ENCODE results near the gene UBE2F. TPM values are rescaled to one million over a fixed set of nuclear protein-coding genes. Genes with fewer than 3 reads are reported as not detected.
A peak's percentile ranks its signal among the peaks of the same experiment; 100 is the strongest.
"Not testable (repeated sequence)": the region's sequence is repeated elsewhere in the genome, so short reads cannot be mapped to it uniquely, and the experiment has no call there.

Gene UBE2F
- total RNA-seq, 1 donor from 2014 or later: 51.4 TPM

DNA sequence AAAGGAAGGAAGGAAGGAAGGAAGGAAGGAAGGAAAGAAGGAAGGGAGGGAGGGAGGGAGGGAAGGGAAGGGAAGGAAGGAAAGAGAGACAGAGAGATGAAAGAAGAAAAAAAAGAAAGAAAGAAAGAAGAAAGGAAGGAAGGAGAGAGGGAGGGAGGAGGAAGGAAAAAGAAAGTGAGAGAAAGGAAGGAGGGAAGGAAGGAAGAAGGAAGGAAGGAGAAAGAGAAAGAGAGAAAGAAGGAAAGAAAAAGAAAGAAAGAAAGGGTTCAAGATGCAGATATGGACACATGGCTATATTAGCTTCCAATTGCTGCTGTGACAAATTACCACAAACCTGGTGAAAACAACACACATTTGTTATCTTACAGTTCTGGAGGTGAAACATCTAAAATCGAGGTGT, 20.4 kb upstream of the UBE2F start:
- DNase-seq (no peak), ATAC-seq (no peak)
- no peak overlapping the region for H3K27ac ChIP-seq
- H3K36me3 ChIP-seq: no peaks in the 10 kb centered on the region
- H3K4me3 ChIP-seq: no peak overlapping the region
- H3K4me1 ChIP-seq: no peaks in the 10 kb centered on the region
- H3K9me3 ChIP-seq: no peaks in the 10 kb centered on the region
- TF ChIP-seq, protein P1, sequence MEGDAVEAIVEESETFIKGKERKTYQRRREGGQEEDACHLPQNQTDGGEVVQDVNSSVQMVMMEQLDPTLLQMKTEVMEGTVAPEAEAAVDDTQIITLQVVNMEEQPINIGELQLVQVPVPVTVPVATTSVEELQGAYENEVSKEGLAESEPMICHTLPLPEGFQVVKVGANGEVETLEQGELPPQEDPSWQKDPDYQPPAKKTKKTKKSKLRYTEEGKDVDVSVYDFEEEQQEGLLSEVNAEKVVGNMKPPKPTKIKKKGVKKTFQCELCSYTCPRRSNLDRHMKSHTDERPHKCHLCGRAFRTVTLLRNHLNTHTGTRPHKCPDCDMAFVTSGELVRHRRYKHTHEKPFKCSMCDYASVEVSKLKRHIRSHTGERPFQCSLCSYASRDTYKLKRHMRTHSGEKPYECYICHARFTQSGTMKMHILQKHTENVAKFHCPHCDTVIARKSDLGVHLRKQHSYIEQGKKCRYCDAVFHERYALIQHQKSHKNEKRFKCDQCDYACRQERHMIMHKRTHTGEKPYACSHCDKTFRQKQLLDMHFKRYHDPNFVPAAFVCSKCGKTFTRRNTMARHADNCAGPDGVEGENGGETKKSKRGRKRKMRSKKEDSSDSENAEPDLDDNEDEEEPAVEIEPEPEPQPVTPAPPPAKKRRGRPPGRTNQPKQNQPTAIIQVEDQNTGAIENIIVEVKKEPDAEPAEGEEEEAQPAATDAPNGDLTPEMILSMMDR (IDR thresholded peaks at IDR 0.05): no peak
- H3K27me3 ChIP-seq: no peaks in the 10 kb centered on the region
- intact Hi-C loops (cut with DNase I): no loop called here

DNA sequence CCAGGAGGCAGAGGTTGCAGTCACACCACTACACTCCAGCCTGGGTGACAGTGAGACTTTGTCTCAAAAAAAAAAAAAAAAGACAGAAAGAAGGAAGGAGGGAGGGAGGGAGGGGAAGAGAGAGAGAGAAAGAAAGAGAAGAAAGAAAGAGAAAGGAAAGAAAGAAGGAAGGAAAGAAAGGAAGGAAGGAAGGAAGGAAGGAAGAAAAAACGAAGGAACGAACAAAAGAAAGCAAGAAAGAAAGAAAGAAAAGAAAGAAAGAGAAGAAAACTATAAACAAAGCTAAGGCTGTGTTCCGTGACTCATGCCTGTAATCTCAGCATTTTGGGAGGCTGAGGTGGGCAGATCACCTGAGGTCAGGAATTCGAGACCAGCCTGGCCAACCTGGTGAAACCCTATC, 15.5 kb upstream of the UBE2F start:
- H3K9me3 ChIP-seq; H3K4me3 ChIP-seq; H3K27ac ChIP-seq; H3K36me3 ChIP-seq; DNase-seq; intact Hi-C loops (cut with DNase I); H3K4me1 ChIP-seq; ATAC-seq: not testable (repeated sequence)
- H3K27me3 ChIP-seq: peaks cover 23% of the 10 kb centered on the region

DNA sequence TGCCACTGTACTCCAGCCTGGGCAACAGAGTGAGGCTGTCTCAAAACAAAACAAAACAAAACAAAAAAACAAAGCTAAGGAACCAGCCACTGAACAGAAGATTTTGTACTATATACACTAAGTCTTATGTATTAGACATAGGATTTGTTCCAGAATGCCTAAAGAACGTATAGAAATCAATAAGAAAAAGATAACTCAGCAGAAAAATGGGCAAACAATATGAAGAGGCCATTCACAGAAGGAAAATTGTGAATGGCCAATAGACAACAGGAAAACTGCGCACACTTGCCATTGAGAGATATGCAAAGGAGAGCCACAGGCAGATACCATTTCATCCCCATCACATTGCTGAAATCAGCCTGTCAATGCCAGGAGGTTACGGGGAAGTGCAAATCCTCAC, 14.9 kb upstream of the UBE2F start:
- intact Hi-C loops (cut with DNase I): no loop called here
- H3K27ac ChIP-seq: no peak overlapping the region
- H3K36me3 ChIP-seq: no peaks in the 10 kb centered on the region
- H3K4me1 ChIP-seq: peaks cover 5% of the 10 kb centered on the region
- no peaks in the 10 kb centered on the region for H3K9me3 ChIP-seq
- H3K4me3 ChIP-seq: no peak overlapping the region
- H3K27me3 ChIP-seq: peaks cover 26% of the 10 kb centered on the region
- ATAC-seq (no peak), DNase-seq (no peak)
- TF ChIP-seq, protein P1 (IDR thresholded peaks at IDR 0.05): no peak

DNA sequence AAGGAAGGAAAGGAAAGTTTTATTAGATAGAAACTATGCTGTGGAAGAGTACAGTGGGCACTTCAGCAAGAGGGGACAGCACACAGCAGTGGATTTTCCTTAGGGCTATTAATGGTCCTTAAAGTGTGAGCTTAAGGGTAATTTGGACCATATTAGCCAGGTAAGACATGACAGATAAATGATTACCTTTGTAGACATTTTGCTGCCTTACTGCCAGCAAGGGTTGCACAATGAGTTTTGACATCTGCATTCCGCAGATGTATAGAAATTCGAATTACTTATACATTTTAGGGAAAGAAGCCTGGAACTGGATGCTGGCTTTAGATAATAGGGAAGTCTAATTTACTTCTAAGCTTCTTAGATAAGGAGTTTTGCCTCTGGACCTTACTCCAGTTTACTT, 14.0 kb upstream of the UBE2F start:
- H3K36me3 ChIP-seq: no peaks in the 10 kb centered on the region
- H3K4me3 ChIP-seq: no peak overlapping the region
- peaks cover 5% of the 10 kb centered on the region for H3K4me1 ChIP-seq
- H3K27me3 ChIP-seq: peaks cover 26% of the 10 kb centered on the region
- DNase-seq (no peak), ATAC-seq (no peak)
- intact Hi-C loops (cut with DNase I): no loop called here
- no peaks in the 10 kb centered on the region for H3K9me3 ChIP-seq
- TF ChIP-seq, protein P1 (IDR thresholded peaks at IDR 0.05): no peak
- H3K27ac ChIP-seq: no peak overlapping the region

DNA sequence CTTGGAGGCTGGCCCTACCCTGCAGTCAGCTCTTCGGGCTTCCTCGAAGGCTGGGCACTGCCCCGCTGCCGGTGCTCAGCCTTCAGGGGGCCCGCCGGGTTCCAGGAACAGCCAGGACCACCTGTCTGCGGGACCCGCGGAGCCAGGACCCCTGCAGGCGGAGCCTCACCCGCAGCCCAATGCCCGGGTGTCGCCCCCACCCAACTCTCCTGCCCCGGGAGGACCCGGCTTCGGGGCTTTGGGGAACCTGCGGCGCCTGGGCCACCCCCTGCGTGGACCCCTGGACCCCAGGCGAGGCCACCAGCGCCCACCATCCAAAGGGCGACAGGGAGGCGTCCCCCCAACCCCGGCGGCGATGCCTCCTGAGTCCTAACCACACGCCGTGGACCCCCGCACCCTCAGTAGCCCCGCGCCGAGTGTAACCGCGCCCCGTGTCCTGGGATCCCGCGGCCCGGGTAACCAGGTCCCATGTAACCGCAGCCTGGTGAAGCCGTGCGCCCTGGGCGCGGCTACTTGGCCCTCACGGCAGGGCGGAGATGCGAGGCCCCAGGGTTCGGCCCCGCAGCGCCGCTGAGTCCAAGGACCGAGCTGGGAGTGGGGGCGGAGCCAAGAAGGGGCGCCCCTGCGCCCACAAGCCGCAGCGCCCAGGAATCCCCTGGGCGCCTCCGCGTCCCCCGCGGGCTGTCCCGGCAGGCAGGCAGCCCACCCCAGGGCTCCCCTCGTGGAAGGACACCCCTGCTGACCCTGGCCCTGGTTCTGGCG, 11.0 kb upstream of the UBE2F start:
- TF ChIP-seq, protein P1 (IDR thresholded peaks at IDR 0.05): no peak
- no peaks in the 10 kb centered on the region for H3K36me3 ChIP-seq
- peak overlapping the region; percentile 19 for H3K4me3 ChIP-seq
- intact Hi-C loops (cut with DNase I): no loop called here
- peaks cover 5% of the 10 kb centered on the region for H3K4me1 ChIP-seq
- H3K27ac ChIP-seq: no peak overlapping the region
- no peak for DNase-seq
- H3K27me3 ChIP-seq: peaks cover 26% of the 10 kb centered on the region
- H3K9me3 ChIP-seq: no peaks in the 10 kb centered on the region
- peak; percentile 39 for ATAC-seq

DNA sequence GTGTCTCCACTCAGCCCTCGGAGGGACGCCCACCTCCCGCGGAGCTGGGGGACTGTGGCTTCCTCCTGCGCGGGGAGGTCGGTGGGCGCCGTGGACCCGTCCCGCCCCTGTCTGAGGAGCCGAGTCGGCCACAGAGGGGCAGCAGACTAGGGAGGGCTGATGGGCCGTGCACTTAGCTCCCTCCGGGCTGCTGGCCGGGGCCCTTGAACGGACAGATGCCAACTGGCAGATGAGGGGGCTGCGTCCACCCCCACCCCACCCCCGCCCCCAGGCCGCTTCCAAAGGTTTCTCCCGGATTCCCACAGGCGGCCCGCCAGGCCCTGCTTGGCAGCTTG, 10.4 kb upstream of the UBE2F start:
- Histone ChIP-seq H3K9me3 (no peaks in the 10 kb centered on the region), H3K4me3 (peak overlapping the region; percentile 19), H3K27me3 (peaks cover 26% of the 10 kb centered on the region), H3K4me1 (peaks cover 5% of the 10 kb centered on the region), H3K27ac (no peak overlapping the region), H3K36me3 (no peaks in the 10 kb centered on the region)
- DNase-seq: no peak
- TF ChIP-seq, protein P1 (IDR thresholded peaks at IDR 0.05): no peak
- ATAC-seq: peak; percentile 36
- intact Hi-C loops (cut with DNase I): no loop called here

Measured in upper lobe of right lung (tissue), 1 donor.